ENCODE measurements around the gene BEND5.

DNA sequence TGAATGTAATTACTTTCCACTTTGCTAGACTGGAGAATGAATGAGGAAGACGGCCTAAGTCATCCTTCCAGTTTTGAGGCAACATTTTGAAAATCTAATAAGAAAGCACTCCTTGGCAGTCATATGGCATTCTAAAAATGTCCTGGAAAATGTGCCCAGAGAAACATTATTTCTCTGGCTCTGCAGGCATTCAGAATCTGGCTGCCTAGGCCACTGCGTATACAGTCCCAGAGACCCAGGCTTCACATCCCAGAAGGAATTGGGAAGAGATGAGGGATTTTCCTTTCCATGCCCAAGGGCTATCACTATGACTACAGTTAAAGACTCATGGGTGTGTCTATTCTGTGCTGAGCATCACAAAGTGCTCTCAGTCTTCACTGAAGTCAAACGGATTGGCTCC is 92.9 kb downstream of the BEND5 start:
- TF ChIP-seq, protein P1, sequence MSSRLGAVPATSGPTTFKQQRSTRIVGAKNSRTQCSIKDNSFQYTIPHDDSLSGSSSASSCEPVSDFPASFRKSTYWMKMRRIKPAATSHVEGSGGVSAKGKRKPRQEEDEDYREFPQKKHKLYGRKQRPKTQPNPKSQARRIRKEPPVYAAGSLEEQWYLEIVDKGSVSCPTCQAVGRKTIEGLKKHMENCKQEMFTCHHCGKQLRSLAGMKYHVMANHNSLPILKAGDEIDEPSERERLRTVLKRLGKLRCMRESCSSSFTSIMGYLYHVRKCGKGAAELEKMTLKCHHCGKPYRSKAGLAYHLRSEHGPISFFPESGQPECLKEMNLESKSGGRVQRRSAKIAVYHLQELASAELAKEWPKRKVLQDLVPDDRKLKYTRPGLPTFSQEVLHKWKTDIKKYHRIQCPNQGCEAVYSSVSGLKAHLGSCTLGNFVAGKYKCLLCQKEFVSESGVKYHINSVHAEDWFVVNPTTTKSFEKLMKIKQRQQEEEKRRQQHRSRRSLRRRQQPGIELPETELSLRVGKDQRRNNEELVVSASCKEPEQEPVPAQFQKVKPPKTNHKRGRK (CRISPR knock-in tag; IDR thresholded peaks at IDR 0.05): no peak
- TF ChIP-seq NFE2L1 (CRISPR knock-in tag; IDR thresholded peaks at IDR 0.05; ENCODE audit: borderline replicate concordance) (no peak), KAT8 (CRISPR knock-in tag; IDR thresholded peaks at IDR 0.05) (no peak), EZH2 (conservative IDR thresholded peaks at IDR 0.05; ENCODE audit: low read depth, low read length) (no peak), TGIF2 (CRISPR knock-in tag; IDR thresholded peaks at IDR 0.05) (no peak), RAD21 (CRISPR knock-in tag; IDR thresholded peaks at IDR 0.05) (no peak), KDM4B (CRISPR knock-in tag; IDR thresholded peaks at IDR 0.05) (no peak), NFIC (IDR thresholded peaks at IDR 0.05; ENCODE audit: low read length) (no peak), ZBTB10 (CRISPR knock-in tag; IDR thresholded peaks at IDR 0.05; ENCODE audit: borderline replicate concordance) (no peak)
- TF ChIP-seq, protein P2, sequence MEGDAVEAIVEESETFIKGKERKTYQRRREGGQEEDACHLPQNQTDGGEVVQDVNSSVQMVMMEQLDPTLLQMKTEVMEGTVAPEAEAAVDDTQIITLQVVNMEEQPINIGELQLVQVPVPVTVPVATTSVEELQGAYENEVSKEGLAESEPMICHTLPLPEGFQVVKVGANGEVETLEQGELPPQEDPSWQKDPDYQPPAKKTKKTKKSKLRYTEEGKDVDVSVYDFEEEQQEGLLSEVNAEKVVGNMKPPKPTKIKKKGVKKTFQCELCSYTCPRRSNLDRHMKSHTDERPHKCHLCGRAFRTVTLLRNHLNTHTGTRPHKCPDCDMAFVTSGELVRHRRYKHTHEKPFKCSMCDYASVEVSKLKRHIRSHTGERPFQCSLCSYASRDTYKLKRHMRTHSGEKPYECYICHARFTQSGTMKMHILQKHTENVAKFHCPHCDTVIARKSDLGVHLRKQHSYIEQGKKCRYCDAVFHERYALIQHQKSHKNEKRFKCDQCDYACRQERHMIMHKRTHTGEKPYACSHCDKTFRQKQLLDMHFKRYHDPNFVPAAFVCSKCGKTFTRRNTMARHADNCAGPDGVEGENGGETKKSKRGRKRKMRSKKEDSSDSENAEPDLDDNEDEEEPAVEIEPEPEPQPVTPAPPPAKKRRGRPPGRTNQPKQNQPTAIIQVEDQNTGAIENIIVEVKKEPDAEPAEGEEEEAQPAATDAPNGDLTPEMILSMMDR (CRISPR knock-in tag; IDR thresholded peaks at IDR 0.05): no peak
- TF ChIP-seq, protein P3, sequence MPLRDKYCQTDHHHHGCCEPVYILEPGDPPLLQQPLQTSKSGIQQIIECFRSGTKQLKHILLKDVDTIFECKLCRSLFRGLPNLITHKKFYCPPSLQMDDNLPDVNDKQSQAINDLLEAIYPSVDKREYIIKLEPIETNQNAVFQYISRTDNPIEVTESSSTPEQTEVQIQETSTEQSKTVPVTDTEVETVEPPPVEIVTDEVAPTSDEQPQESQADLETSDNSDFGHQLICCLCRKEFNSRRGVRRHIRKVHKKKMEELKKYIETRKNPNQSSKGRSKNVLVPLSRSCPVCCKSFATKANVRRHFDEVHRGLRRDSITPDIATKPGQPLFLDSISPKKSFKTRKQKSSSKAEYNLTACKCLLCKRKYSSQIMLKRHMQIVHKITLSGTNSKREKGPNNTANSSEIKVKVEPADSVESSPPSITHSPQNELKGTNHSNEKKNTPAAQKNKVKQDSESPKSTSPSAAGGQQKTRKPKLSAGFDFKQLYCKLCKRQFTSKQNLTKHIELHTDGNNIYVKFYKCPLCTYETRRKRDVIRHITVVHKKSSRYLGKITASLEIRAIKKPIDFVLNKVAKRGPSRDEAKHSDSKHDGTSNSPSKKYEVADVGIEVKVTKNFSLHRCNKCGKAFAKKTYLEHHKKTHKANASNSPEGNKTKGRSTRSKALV (CRISPR knock-in tag; IDR thresholded peaks at IDR 0.05): no peak

Data from HepG2 (cell line).